B cell (primary cell): ENCODE results near the gene BCL7B. TPM values are rescaled to one million over a fixed set of nuclear protein-coding genes. Genes with fewer than 3 reads are reported as not detected.

Experiments
- ATAC-seq: fragments of 200-7000 bp; cut with Tn5 transposase; one replicate; pipeline ENCODE4 v1.10.0; 2021; ENCODE audit warnings: low read depth, mild to moderate bottlenecking, moderate number of reproducible peaks, moderate library complexity
- CTCF ChIA-PET: fragments of 350-600 bp; sonication (Branson Sonifier 250); formaldehyde crosslinking; loops from one replicate; lab custom pipeline; 2021; ENCODE audit warnings: antibody characterized with exemption, inconsistent platforms; lab: Charles Lee
- POLR2A ChIA-PET: fragments of 350-600 bp; sonication (Branson Sonifier 250); formaldehyde crosslinking; loops from one replicate; lab custom pipeline; 2021; ENCODE audit warnings: antibody characterized with exemption; lab: Charles Lee
- DNase-seq: peaks from one replicate; pipeline ENCODE4 v3.0.0; 2013
- H2AFZ ChIP-seq: 2 replicates; pipeline ENCODE4 v1.6.1; 2012; ENCODE audit warnings: mild to moderate bottlenecking, low read depth, low read length; ENCODE audit not compliant: insufficient read depth, poor library complexity, severe bottlenecking
- H3K27ac ChIP-seq, 2 donors: 1 replicate in 1 of 2; 2 replicates in 1 of 2; pipeline ENCODE4 v1.5.1; 2012 to 2013; ENCODE audit warnings: low read length in 2 of 2, mild to moderate bottlenecking in 2 of 2, moderate library complexity in 1 of 2
- H3K27me3 ChIP-seq, 4 experiments: fragments of 200-600 bp in 1 of 4; sonication (generic) in 1 of 4; replicated peaks in 1 of 4; 1 replicate in 2 of 4; 2 replicates in 2 of 4; pipeline versions ENCODE4 v1.6.1 to v1.7.0; 2013 to 2016; ENCODE audit warnings: low read length in 3 of 4, mild to moderate bottlenecking in 2 of 4, mixed read lengths in 1 of 4, moderate library complexity in 1 of 4; ENCODE audit not compliant: insufficient read depth in 4 of 4, control insufficient read depth in 3 of 4; ENCODE audit errors: control extremely low read depth in 1 of 4
- H3K36me3 ChIP-seq, 2 experiments: replicated peaks in 1 of 2; 1 replicate in 1 of 2; 2 replicates in 1 of 2; pipeline versions ENCODE4 v1.6.1 to v1.7.1; 2013; ENCODE audit warnings: low read length in 1 of 2; ENCODE audit not compliant: insufficient read depth in 2 of 2, control insufficient read depth in 1 of 2; ENCODE audit errors: control extremely low read depth in 1 of 2, extremely low read depth in 1 of 2
- H3K4me1 ChIP-seq, 2 donors: fragments of 200-600 bp in 1 of 2; sonication (generic) in 1 of 2; 1 replicate in 1 of 2; 2 replicates in 1 of 2; pipeline versions ENCODE4 v1.5.1 to v1.6.1; 2013 to 2017; ENCODE audit warnings: low read length in 2 of 2; ENCODE audit not compliant: control insufficient read depth in 2 of 2, insufficient read depth in 2 of 2
- H3K4me2 ChIP-seq: replicated peaks from 2 replicates; pipeline ENCODE3; 2012; ENCODE audit warnings: mild to moderate bottlenecking, low read depth, low read length; ENCODE audit not compliant: poor library complexity, severe bottlenecking
- H3K4me3 ChIP-seq, 5 experiments: fragments of 200-600 bp in 1 of 5; sonication (generic) in 1 of 5; 1 replicate in 3 of 5; 2 replicates in 2 of 5; pipeline versions ENCODE4 v1.5.1 to v1.7.0; 2011 to 2016; ENCODE audit warnings: low read length in 4 of 5, mild to moderate bottlenecking in 4 of 5, low read depth in 2 of 5, control low read depth in 1 of 5, moderate library complexity in 1 of 5; ENCODE audit not compliant: insufficient read depth in 1 of 5; ENCODE audit errors: control extremely low read depth in 1 of 5, extremely low read depth in 1 of 5
- H3K79me2 ChIP-seq: fragments of 200-600 bp; sonication (generic); one replicate; pipeline ENCODE4 v1.6.0; 2016; ENCODE audit warnings: low read length; ENCODE audit not compliant: control insufficient read depth, insufficient read depth
- H3K9ac ChIP-seq: fragments of 200-600 bp; sonication (generic); 2 replicates; pipeline ENCODE4 v1.6.1; 2017; ENCODE audit warnings: mild to moderate bottlenecking, low read length, moderate library complexity
- H3K9me3 ChIP-seq, 3 donors: one replicate each; pipeline versions ENCODE4 v1.6.1 to v1.7.1; 2013; ENCODE audit warnings: low read length in 2 of 3; ENCODE audit not compliant: control insufficient read depth in 2 of 3, insufficient read depth in 1 of 3; ENCODE audit errors: control extremely low read depth in 1 of 3
- H4K20me1 ChIP-seq: 2 replicates; pipeline ENCODE4 v1.6.0; 2012; ENCODE audit warnings: mild to moderate bottlenecking, low read length; ENCODE audit not compliant: insufficient read depth, control insufficient read depth, poor library complexity, severe bottlenecking
- H3K27ac Mint-ChIP-seq: one replicate; pipeline ENCODE4 v1.8.0; 2021; ENCODE audit warnings: mixed read lengths
- H3K27me3 Mint-ChIP-seq: one replicate; pipeline ENCODE4 v1.8.0; 2021; ENCODE audit warnings: mixed read lengths
- H3K4me1 Mint-ChIP-seq: one replicate; pipeline ENCODE4 v1.8.0; 2021; ENCODE audit warnings: mixed read lengths
- H3K4me3 Mint-ChIP-seq: one replicate; pipeline ENCODE4 v1.8.0; 2021; ENCODE audit warnings: mixed read lengths
- H3K9me3 Mint-ChIP-seq: one replicate; pipeline ENCODE4 v1.8.0; 2022; ENCODE audit warnings: mixed read lengths; ENCODE audit not compliant: insufficient read depth
- EZH2 ChIP-seq: IDR thresholded peaks from 2 replicates; pipeline ENCODE4 v1.6.1; 2012; ENCODE audit warnings: borderline replicate concordance, low read depth, mild to moderate bottlenecking, moderate library complexity, low read length; ENCODE audit not compliant: insufficient read depth, poor library complexity, severe bottlenecking
- WGBS: methylation state at CpG from one replicate; pipeline ENCODE4 v1.1.5; 2013; ENCODE audit warnings: missing lambda C conversion rate; ENCODE audit not compliant: insufficient coverage; 5-methylcytosine and 5-hydroxymethylcytosine counted together
- intact Hi-C: fragments of 100-400 bp; cut with micrococcal nuclease; formaldehyde crosslinking; loops from one replicate; pipeline ENCODE4 v1.10.0; 2022
- polyA plus RNA-seq: library from polyadenylated mRNA; depleted of rRNA; stranded (reverse); fragments of >200 nt; gene quantifications from 2 replicates; pipeline ENCODE4 v1.2.3, GENCODE V29; 2012
- total RNA-seq, 2 donors: library from RNA; stranded (reverse); fragments of 120-200 nt in 1 of 2; gene quantifications; 1 replicate in 1 of 2; 2 replicates in 1 of 2; pipeline versions ENCODE4 v1.2.3 to v1.2.4, GENCODE V29; 2013 to 2022
- TF ChIP-seq, protein P1 (sequence below): fragments of 200-600 bp; IDR thresholded peaks from one replicate; pipeline ENCODE4 v1.8.0; 2022; ENCODE audit warnings: antibody characterized with exemption, mild to moderate bottlenecking

Gene BCL7B
- total and polyA plus RNA-seq, 2 donors (not counting 1 experiment from before 2014, with no cell fraction given): 61.9 to 69.8 TPM

DNA sequence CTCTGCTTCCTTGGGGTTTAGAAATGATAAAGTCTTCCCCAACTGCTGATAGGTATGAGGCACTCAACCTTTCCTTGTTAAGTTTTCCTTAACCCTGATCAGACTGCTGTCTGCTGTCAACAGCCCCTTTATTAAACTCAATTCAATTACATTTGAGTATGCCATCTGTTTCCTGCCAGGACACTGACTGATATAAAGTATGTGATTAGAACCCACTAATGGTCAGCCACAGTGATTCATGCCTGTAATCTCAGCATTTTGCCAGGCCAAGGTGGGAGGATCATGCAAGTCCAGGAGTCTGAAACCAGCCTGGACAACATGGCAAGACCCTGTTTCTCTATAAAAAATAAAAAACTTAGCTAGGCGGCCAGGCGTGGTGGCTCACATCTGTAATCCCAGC is 53.5 kb downstream of the BCL7B start:
- TF ChIP-seq, protein P1, sequence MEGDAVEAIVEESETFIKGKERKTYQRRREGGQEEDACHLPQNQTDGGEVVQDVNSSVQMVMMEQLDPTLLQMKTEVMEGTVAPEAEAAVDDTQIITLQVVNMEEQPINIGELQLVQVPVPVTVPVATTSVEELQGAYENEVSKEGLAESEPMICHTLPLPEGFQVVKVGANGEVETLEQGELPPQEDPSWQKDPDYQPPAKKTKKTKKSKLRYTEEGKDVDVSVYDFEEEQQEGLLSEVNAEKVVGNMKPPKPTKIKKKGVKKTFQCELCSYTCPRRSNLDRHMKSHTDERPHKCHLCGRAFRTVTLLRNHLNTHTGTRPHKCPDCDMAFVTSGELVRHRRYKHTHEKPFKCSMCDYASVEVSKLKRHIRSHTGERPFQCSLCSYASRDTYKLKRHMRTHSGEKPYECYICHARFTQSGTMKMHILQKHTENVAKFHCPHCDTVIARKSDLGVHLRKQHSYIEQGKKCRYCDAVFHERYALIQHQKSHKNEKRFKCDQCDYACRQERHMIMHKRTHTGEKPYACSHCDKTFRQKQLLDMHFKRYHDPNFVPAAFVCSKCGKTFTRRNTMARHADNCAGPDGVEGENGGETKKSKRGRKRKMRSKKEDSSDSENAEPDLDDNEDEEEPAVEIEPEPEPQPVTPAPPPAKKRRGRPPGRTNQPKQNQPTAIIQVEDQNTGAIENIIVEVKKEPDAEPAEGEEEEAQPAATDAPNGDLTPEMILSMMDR: no peak
- TF ChIP-seq EZH2: no peak
- H3K9ac ChIP-seq: no peak overlapping the region
- ATAC-seq: no peak
- H3K27ac ChIP-seq: no peak overlapping the region
- H3K9me3 ChIP-seq: no peaks in the 10 kb centered on the region
- H3K4me2 ChIP-seq: no peak overlapping the region
- DNase-seq: no peak
- peaks cover 53% of the 10 kb centered on the region for H4K20me1 ChIP-seq
- H3K4me1 Mint-ChIP-seq: no peaks in the 10 kb centered on the region
- WGBS: 100% methylated on average over 2 of the region's 2 CpGs
- no peaks in the 10 kb centered on the region for H3K4me1 ChIP-seq
- intact Hi-C loops: no loop called here
- peaks cover 78% of the 10 kb centered on the region for H3K79me2 ChIP-seq
- H2AFZ ChIP-seq: no peak overlapping the region
- H3K4me3 ChIP-seq: no peak overlapping the region
- peaks cover 22 to 78% of the 10 kb centered on the region in 2 experiments for H3K36me3 ChIP-seq
- ChIA-PET POLR2A (no interaction called here), CTCF (interaction anchor here (1.0 kb wide), 1 partner anchor 19 kb away, joined by 3 read pairs; the partner anchor contains the start of gene BAZ1B)
- H3K27me3 ChIP-seq: no peaks in the 10 kb centered on the region
- no peaks in the 10 kb centered on the region for H3K9me3 Mint-ChIP-seq
- no peaks in the 10 kb centered on the region for H3K27me3 Mint-ChIP-seq
- no peak overlapping the region for H3K4me3 Mint-ChIP-seq
- no peak overlapping the region for H3K27ac Mint-ChIP-seq

- no peaks in the 10 kb centered on the region for H3K9me3 ChIP-seq
- intact Hi-C loops: no loop called here
- no peaks in the 10 kb centered on the region for H3K27me3 Mint-ChIP-seq
- DNase-seq (no peak), ATAC-seq (no peak)
- no peak overlapping the region for H3K27ac Mint-ChIP-seq
- ChIA-PET POLR2A (no interaction called here), CTCF (no interaction called here)
- peaks cover 71% of the 10 kb centered on the region for H3K79me2 ChIP-seq
- no peak overlapping the region for H2AFZ ChIP-seq
- no peak overlapping the region for H3K27ac ChIP-seq
- no peaks in the 10 kb centered on the region for H3K9me3 Mint-ChIP-seq
- no peak overlapping the region for H3K4me3 Mint-ChIP-seq
- WGBS: 94% methylated on average over 4 of the region's 5 CpGs
- H3K4me2 ChIP-seq: no peak overlapping the region
- H3K36me3 ChIP-seq: peaks cover 22 to 80% of the 10 kb centered on the region in 2 experiments
- no peaks in the 10 kb centered on the region for H3K4me1 ChIP-seq
- H3K4me1 Mint-ChIP-seq: no peaks in the 10 kb centered on the region
- H3K27me3 ChIP-seq: no peaks in the 10 kb centered on the region
- H4K20me1 ChIP-seq: peaks cover 47% of the 10 kb centered on the region
- H3K4me3 ChIP-seq: no peak overlapping the region
- no peak for TF ChIP-seq EZH2
- TF ChIP-seq, protein P1: no peak
- no peak overlapping the region for H3K9ac ChIP-seq
These were observed 54.3 kb downstream of the BCL7B start for GRCh38 chr7:73503229-73503628.
